A549 (cell line): ENCODE data around the gene PACS2.

Source experiments
- MYC ChIP-seq: IDR thresholded peaks from 2 replicates; pipeline ENCODE4 v1.6.1; 2012; ENCODE audit warnings: mild to moderate bottlenecking, inconsistent platforms, low read length, improper control_type of control experiment, borderline replicate concordance
- TF ChIP-seq, protein P1 (sequence below): fragments of 200-600 bp; sonication (generic); IDR thresholded peaks from 2 replicates; pipeline ENCODE4 v1.6.1; 2016; ENCODE audit warnings: antibody characterized with exemption, mild to moderate bottlenecking, moderate library complexity

DNA sequence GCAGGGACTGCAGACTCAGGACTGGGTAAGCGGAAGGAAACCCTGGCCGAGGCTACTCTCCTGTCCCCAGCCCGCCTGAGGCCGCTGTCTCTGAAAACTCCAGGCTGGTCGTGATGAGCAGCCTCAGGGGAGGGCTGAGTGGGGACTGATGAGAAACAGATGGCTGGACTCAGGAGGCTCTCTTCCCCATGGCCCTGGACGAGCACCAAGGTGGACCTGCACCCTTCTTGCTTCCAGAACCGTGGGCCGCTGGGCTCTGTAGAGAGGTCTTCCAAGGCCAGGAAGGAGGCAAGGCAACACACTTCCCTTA lies 84.9 kb downstream of the PACS2 start:
- no peak for TF ChIP-seq MYC
- TF ChIP-seq, protein P1, sequence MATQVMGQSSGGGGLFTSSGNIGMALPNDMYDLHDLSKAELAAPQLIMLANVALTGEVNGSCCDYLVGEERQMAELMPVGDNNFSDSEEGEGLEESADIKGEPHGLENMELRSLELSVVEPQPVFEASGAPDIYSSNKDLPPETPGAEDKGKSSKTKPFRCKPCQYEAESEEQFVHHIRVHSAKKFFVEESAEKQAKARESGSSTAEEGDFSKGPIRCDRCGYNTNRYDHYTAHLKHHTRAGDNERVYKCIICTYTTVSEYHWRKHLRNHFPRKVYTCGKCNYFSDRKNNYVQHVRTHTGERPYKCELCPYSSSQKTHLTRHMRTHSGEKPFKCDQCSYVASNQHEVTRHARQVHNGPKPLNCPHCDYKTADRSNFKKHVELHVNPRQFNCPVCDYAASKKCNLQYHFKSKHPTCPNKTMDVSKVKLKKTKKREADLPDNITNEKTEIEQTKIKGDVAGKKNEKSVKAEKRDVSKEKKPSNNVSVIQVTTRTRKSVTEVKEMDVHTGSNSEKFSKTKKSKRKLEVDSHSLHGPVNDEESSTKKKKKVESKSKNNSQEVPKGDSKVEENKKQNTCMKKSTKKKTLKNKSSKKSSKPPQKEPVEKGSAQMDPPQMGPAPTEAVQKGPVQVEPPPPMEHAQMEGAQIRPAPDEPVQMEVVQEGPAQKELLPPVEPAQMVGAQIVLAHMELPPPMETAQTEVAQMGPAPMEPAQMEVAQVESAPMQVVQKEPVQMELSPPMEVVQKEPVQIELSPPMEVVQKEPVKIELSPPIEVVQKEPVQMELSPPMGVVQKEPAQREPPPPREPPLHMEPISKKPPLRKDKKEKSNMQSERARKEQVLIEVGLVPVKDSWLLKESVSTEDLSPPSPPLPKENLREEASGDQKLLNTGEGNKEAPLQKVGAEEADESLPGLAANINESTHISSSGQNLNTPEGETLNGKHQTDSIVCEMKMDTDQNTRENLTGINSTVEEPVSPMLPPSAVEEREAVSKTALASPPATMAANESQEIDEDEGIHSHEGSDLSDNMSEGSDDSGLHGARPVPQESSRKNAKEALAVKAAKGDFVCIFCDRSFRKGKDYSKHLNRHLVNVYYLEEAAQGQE: no peak
